Ureter (tissue), 1 donor: ENCODE data around the gene FCRL6. TPM values are rescaled to one million over a fixed set of nuclear protein-coding genes. Genes with fewer than 3 reads are reported as not detected.

ENCODE experiments used
- DNase-seq: peaks from one replicate; pipeline ENCODE4 v3.0.0-alpha.2; 2020; ENCODE audit warnings: low spot score
- total RNA-seq: library from RNA; stranded (reverse); gene quantifications from one replicate; pipeline ENCODE4 v1.2.4, GENCODE V29; 2023
- donor health status: DM: yes; HTN: yes; CAD: no.

The FCRL6 gene
- total RNA-seq, 1 donor from 2014 or later: 0.49 TPM

DNA sequence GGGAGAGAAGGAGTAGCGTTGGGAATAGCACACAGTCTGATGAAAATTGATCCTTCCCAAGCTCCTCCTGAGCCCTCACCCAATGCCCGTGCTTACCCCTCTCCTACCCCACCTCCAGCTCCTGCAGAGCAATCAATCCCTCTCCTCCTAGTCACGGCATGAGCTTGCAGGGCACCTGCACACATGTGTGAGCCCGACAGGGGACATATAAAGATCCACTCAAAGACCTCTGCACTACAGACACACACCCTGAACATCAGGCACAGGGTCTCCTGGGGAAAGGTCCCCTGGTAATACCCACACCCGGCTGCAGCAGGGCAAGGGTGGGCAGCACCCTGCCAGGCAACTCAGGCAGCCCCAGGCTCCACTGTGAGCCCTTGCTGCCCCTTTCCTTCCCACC lies 59.9 kb downstream of the FCRL6 start:
- no peak for DNase-seq

DNA sequence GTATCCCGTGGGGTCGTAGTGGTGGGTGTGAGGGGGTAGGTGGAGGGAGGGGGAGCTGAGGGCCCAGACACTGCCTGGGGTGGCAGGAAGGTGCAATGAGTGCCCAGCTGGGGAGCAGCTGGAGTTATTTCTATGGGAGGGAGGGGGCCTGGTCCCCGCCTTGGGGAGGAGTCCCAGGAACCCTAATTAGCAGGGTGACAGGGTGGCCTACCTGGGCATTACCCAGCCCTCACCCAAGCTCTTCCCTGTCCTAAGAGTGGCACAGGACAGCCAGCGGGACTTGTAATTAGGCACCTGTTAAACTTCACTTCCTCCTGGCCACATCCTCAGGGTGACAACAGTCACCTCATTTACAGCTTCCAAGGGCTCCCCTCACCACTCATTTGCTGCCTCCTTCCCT lies 60.4 kb downstream of the FCRL6 start, which contains the start of gene VSIG8:
TSS of gene VSIG8 (minus strand) at position 101 of the 400 bp plus-strand sequence. CDS start 136 bp downstream, outside the sequence.
- no peak for DNase-seq

DNA sequence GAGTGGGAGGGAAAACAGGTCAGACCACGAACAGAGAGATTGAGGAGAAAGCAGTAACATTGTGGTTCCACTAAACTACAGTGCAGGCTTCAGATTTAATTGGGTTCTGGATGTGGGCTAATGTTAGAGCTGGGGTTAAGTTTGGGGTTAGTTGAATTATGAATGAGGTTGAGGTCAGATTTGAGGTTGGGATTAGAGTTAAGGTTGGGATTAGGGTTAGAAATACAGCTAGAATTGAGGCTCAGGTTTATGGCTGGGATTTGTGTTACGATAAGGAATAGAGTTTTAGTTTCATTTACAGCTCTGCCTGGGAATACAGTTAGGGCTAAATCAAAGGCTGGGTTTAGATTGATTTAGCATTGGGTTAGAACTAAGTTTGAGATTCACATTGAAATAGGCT lies 62.1 kb downstream of the FCRL6 start:
- no peak for DNase-seq

Other genes with a start within 250 kb of the FCRL6 start
- not detected for gene APCS, start 214.5 kb upstream of the FCRL6 start, total RNA-seq
- 1.1 TPM for gene CRP, start 87.8 kb upstream of the FCRL6 start, total RNA-seq
- 47.5 TPM for gene DUSP23, start 21.4 kb upstream of the FCRL6 start, total RNA-seq
- 3.6 TPM for gene SLAMF8, start 24.5 kb downstream of the FCRL6 start, total RNA-seq
- not detected for gene VSIG8, start 60.3 kb downstream of the FCRL6 start, total RNA-seq
- 1.6 TPM for gene CFAP45, start 97.8 kb downstream of the FCRL6 start, total RNA-seq
- 322 TPM for gene TAGLN2, start 123.1 kb downstream of the FCRL6 start, total RNA-seq
- gene IGSF9, start 143.3 kb downstream of the FCRL6 start, total RNA-seq: 13.8 TPM
- gene SLAMF9, start 151.9 kb downstream of the FCRL6 start, total RNA-seq: not detected
- 11.1 TPM for gene PIGM, start 229.6 kb downstream of the FCRL6 start, total RNA-seq